NOMO-1 treated with dmso at 0.1 percent for 144 hours (cell line): ENCODE data around the gene VARS2.
A peak's percentile ranks its signal among the peaks of the same experiment; 100 is the strongest.
"Not testable (repeated sequence)": the region's sequence is repeated elsewhere in the genome, so short reads cannot be mapped to it uniquely, and the experiment has no call there.

ENCODE experiments used
- DNase-seq: peaks from one replicate; lab custom pipeline; 2025; ENCODE audit not compliant: unreplicated experiment; lab: John Stamatoyannopoulos, UW

VARS2 gene

GRCh38 chr6:30927080-30927479 lies 13.0 kb downstream of the VARS2 start:
- not testable (repeated sequence) for DNase-seq

GRCh38 chr6:30928677-30929076 lies 14.6 kb downstream of the VARS2 start:
- DNase-seq, result no peak

DNA sequence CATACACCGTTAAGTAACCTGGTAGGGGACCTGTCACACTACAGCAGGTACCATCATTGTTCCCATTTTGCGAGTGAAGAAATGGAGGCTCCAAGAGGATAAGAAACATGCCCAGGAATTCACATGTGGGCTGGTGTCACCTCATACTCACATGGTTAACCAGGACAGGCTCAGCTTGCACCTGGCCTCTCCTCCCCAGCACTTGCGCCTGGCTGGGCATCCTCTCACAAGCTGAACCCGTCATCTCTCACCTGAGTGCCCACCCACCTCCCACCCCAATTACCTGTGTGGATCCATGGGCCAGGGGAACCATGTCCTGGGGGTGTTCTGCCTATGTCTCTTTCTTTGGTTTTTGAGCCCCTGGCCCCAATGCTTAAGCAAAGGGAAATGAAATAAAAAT lies 16.5 kb downstream of the VARS2 start:
- no peak for DNase-seq

DNA sequence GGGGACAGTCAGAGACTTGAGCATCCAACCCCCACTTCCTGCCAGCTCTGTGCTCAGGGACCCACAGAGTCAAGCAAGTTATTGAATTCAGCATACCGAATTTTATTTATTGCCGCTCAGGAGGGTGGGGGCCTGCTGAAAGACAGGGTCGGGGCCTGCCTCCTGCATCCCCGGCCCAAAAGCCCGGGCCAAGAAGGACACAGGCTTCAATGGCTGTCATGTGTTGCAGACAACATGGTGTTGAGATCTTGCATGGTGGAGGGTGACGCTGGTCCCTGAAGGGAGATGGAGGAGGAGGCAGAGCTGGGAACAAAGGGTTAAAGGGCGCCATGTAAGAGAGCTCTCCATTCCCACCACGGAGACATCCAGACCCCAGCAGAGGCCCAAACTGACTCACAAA lies 17.2 kb downstream of the VARS2 start:
- DNase-seq, result no peak

GRCh38 chr6:30931969-30932645 lies 18.1 kb downstream of the VARS2 start, which contains the start of gene SFTA2:
TSS of gene SFTA2 (minus strand) at chr6:30932170. CDS start at chr6:30932096, 74 bp downstream.
- no peak for DNase-seq

- DNase-seq, result no peak
These were observed 18.8 kb downstream of the VARS2 start for GRCh38 chr6:30932665-30933365.

DNA sequence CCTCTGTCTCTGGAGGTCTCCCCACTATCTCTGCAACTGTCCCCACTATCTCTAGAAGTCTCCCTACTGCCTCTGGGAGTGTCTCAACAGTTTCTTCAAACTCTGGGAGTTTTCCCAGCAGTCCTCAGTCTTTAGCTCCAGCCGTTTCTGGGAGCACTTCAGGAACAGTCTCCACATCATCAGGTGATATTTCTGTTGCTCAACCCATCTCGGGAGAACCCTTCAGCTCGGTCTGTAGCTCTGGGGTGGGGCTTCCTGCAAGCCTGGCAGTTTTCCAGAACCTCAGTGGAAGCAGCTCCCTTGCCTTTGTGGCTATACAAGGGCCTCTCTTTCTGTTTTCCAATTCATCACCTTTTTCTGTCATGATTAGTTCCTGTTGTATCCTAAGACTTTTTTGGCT lies 21.0 kb downstream of the VARS2 start:
- no peak for DNase-seq

DNA sequence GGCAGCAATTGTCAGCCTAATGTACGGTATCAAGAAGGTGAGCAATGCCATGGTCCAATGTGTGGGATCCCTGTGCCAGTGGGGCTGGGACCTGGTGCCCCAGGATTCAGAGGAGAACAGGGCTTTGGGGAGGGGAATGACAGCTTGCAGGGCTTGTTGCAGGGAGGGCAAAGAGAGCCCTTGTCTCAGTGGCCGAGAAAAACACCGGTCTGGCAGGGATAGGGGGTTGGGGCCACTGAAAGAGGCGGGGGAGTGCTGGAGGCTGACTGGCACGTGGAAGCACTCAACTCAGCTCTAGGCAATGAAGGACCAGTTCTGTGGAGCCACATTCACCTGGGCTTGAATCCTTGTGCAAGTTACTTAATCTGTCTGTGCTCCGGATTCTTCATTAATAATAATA lies 23.2 kb downstream of the VARS2 start:
- DNase-seq, result no peak

- no peak for DNase-seq
These were observed 24.7 kb downstream of the VARS2 start for GRCh38 chr6:30938730-30939129.

GRCh38 chr6:30939473-30939872 lies 25.4 kb downstream of the VARS2 start:
- DNase-seq, result no peak

DNA sequence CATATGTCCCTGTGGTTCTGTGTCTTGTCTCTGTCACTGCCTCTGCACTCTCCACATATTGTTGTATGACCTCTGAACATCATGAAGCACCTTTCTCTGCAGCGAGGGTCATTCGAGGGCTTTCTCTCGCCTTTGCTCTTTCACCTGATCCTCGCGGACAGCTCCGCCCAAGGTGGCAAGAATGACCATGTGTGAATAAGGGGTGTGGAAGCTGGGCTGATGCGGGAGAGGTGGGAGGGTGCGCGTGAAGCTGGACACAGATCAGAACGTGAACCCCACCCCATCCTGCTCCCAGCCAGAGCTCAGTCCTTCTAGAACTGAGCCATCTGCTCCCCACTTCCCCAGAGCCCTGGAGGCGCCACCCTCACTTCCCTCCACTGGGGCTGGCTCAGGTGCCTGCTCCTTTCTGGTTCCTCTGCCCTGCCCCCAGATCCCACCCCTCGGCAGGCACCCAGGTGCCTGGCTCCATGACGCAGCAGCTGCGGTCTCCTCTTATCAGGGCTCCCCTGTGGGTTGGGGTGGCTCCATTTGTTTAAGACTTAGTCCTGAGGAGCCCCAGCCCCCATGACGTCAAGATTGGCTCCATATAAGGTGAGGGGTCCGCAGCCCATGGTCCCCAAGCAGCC lies 26.4 kb downstream of the VARS2 start, which contains the start of gene MUCL3:
Gene MUCL3 (plus strand): TSS at position 613 of the 626 bp plus-strand sequence. CDS start 27 bp downstream, outside the sequence.
- no peak for DNase-seq

- no peak for DNase-seq
These were observed 28.5 kb downstream of the VARS2 start for GRCh38 chr6:30942338-30943060.

DNA sequence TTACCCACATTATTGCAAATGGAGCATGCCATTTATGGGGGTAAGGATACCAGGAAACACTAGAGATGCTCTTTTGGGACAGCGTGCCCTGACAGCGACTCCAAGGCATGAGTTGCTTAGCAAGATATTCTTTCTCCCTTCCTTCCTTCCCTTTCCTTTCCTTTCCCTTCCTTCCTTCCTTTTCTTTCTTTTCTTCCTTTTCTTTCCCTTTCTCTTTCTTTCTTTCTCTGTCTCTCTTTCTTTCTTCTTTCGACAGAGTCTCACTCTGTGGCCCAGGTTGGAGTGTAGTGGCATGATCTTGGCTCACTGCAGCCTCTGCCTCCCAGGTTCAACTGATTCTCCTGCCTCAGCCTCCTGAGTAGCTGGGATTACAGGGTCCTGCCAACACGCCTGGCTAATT lies 30.0 kb downstream of the VARS2 start:
- DNase-seq, result no peak

- no peak for DNase-seq
These were observed 31.2 kb downstream of the VARS2 start for GRCh38 chr6:30945281-30945680.

DNA sequence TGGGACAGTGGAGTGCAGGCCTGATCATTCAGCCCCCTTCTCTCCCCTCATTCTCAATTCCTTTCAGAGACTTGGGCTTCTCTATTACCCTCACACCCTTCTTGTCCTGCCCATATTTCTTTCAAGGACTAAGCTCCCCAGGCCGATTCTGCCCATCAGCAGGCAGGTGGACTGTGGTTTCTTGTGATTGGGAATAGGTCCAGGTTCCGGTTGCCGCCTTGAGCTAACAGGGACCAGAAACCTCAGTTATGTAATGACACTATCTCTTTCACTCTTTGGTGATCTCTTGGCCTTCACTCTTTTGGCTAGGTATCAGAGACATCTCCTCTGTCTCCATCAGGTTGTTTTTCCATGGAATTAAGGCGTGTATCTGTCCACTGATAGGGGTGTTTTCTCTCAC lies 33.2 kb downstream of the VARS2 start:
- DNase-seq, result no peak

DNA sequence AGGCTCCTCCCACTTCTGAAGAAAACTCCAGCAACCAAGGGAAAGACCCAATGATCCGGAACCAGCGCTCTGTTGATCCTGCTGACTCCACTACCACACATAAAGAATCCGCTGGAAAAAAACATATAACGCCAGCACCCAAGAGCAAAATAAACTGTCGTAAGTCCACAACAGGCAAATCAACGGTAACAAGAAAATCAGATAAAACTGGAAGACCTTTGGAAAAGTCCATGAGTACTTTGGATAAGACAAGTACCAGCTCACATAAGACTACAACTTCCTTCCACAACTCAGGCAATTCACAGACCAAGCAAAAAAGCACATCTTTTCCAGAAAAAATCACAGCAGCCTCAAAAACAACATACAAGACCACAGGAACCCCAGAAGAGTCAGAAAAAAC lies 34.8 kb downstream of the VARS2 start:
- DNase-seq, result no peak

GRCh38 chr6:30951907-30952469 lies 38.0 kb downstream of the VARS2 start:
- DNase-seq, result no peak

- no peak for DNase-seq
These were observed 40.8 kb downstream of the VARS2 start for GRCh38 chr6:30954631-30955366.

DNA sequence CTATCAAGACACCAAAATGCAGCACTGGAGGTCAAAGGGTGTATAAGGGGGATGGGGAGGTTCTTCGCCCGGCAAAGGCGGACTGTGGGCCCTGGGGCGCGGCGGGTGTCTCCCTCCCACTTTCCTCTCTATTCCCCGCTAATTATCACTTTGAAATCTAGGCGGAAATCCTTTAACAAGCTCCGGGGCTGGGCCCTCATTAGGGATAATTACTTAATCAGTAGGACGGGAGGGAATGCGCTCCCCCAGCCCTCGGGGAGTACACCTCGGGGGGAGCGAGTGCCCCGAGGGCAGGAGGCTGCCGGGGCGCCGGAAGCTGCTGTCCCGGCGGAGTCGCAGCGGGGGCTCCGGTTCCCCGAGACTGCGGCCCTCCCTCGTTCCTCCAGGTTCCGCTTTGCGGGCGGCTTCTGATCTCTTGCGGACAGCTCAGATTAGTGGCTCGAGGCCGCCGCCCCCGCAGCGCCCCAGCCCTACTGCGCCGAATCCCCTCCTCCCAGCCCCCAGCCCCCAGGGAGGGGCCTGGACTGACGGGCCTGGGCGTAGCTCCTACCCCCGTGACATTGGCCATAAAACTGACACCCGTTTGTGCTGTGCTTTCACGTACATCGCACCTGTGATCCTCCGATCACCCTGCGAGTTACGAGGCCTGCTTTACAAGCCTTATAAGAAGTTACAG lies 41.5 kb downstream of the VARS2 start:
- peak; percentile 42 for DNase-seq

GRCh38 chr6:30957716-30958115 lies 43.7 kb downstream of the VARS2 start:
- no peak for DNase-seq
